Measurements from ENCODE around the gene EIF4G3.

GRCh38 chr1:20875198-20875973 is 301.3 kb downstream of the EIF4G3 start:
- TF ChIP-seq CTCF (IDR thresholded peaks at IDR 0.05; ENCODE audit: insufficient read depth, low read length, poor library complexity, severe bottlenecking): no peak
- no peak for TF ChIP-seq EZH2phosphoT487 (conservative IDR thresholded peaks at IDR 0.05; ENCODE audit: low read length)
